BLaER1 (cell line): ENCODE results near the gene FSTL1.

Experiments used
- H3K27ac ChIP-seq: shearing (Covaris generic); formaldehyde crosslinking; 2 replicates; pipeline ENCODE4 v1.8.1; 2022
- H3K27me3 ChIP-seq: shearing (Covaris generic); formaldehyde crosslinking; 2 replicates; pipeline ENCODE4 v1.8.1; 2022
- H3K36me3 ChIP-seq: shearing (Covaris generic); formaldehyde crosslinking; 2 replicates; pipeline ENCODE4 v1.8.1; 2022
- H3K4me1 ChIP-seq: shearing (Covaris generic); formaldehyde crosslinking; 2 replicates; pipeline ENCODE4 v1.8.1; 2022
- H3K4me2 ChIP-seq: shearing (Covaris generic); formaldehyde crosslinking; 2 replicates; pipeline ENCODE4 v1.8.1; 2022
- H3K4me3 ChIP-seq: shearing (Covaris generic); formaldehyde crosslinking; 2 replicates; pipeline ENCODE4 v1.8.1; 2022
- H3K9ac ChIP-seq: shearing (Covaris generic); formaldehyde crosslinking; 2 replicates; pipeline ENCODE4 v1.8.1; 2022
- H3K9me3 ChIP-seq: shearing (Covaris generic); formaldehyde crosslinking; 2 replicates; pipeline ENCODE4 v1.8.1; 2022
- H4K20me1 ChIP-seq: shearing (Covaris generic); formaldehyde crosslinking; 2 replicates; pipeline ENCODE4 v1.8.1; 2022
- Cebpa-rat ChIP-seq: shearing (Covaris generic); IDR thresholded peaks from 2 replicates; pipeline ENCODE4 v1.8.1; 2022

The FSTL1 gene

DNA sequence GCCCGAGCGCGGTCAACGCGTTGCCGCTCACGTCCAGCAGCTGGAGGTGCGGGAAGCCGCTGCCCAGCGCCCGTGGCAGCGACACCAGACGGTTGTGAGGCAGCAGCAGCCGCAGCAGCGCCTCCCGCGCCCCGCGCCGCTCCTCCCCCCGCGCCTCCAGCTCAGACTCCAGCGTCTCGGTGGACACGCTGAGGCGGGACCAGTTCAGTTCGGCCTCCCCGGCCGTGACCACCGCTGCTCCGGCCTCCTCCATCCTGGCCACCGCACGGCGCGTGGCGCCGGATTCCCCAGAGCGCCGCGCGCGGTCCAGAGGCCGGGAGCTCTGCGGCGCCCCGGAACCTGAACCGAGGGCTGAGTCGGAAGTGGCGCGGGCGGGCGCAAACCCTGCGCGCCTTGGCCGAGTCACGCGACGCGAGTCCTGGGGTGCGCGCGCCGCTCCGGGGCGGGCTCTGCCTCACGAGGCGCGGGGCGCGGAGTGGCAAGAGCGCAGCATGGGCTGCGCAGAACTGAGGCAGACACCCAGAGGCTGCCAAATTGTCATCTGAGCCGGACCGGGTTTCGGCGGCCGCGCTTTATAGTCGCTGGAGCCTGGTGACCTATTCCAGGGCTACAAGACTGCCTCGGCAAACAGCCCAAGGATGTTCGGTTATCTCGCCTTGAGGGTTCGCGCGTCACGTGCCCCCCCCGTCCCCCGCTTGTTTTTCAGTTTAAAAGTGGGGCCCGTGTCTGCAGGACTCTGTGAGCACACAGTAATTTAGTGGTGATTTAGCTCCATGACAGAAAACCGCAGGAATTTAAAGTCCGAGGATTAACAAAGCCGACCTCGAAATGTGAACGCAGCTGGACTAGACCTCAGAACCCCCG is 101.6 kb downstream of the FSTL1 start, which contains the start of gene LRRC58:
LRRC58 (minus strand) TSS at position 364 of the 864 bp plus-strand sequence; CDS start at position 253, 111 bp downstream.
- H3K4me1 ChIP-seq = peaks cover 43% of the 10 kb centered on the region
- peaks cover 46% of the 10 kb centered on the region for H4K20me1 ChIP-seq
- H3K4me2 ChIP-seq = peak within 1 kb of the TSS; percentile 96
- H3K36me3 ChIP-seq = peaks cover 22% of the 10 kb centered on the region; the same call in 1 of the 2 replicates
- no peak for TF ChIP-seq Cebpa-rat
- H3K27ac ChIP-seq = peak within 1 kb of the TSS; percentile 93
- H3K4me3 ChIP-seq = peak within 1 kb of the TSS; percentile 93
- no peaks in the 10 kb centered on the region for H3K9me3 ChIP-seq
- peak within 1 kb of the TSS; percentile 88 for H3K9ac ChIP-seq
- H3K27me3 ChIP-seq = no peaks in the 10 kb centered on the region

DNA sequence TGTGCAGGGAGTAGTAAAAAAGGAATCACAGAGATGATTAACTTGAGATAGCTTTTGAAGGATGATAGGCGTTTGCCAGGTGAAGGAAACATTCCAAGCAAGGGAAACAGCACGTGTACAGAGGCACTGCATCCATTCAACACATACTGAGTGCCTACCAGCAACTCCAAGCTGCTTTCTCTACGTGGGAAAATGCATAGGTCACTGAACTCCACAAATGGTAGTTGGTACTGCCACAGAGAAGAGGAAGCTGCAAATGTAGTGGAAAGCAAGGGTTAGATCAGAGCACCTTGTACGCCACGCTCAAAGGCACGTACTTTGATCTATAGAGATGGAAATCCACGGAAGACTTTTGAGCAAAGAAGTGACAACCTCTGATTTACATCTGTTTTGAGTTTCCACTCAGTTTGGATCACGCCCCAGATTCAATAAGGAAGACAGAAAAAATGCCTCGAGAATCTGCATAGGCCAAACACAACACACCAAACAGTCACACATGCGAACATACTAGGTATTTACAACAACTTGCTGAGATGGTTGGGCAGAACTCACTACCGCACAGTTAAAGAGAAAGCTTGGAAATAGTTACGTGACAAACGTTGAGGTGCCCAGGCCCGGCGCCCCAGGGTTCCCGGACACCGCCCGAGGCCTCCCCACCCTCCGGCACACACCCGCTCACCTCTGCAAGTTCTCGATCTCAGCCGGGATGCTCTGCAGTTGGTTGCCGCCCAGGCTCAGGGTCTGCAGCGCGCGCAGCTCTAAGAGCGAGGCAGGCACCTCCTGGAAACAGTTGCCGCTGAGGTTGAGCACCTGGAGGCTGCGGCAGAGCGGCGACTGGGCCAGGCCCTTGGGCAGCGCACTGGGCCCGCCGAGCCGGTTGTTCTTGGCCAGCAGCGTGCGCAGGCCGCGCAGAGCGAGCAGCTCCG is 102.5 kb downstream of the FSTL1 start:
- peak overlapping the region; percentile 93 for H3K27ac ChIP-seq
- H3K4me1 ChIP-seq = peaks cover 43% of the 10 kb centered on the region
- H3K36me3 ChIP-seq = peaks cover 31% of the 10 kb centered on the region
- H3K4me3 ChIP-seq = peak overlapping the region; percentile 93
- H3K27me3 ChIP-seq = no peaks in the 10 kb centered on the region
- TF ChIP-seq Cebpa-rat = no peak
- H3K4me2 ChIP-seq = peak overlapping the region; percentile 96
- peaks cover 9% of the 10 kb centered on the region for H3K9me3 ChIP-seq
- peaks cover 55% of the 10 kb centered on the region for H4K20me1 ChIP-seq
- H3K9ac ChIP-seq = peak overlapping the region; percentile 88

- Histone ChIP-seq H3K27me3 (no peaks in the 10 kb centered on the region), H3K9ac (no peak overlapping the region), H3K36me3 (peaks cover 71% of the 10 kb centered on the region), H3K4me3 (no peak overlapping the region), H3K4me2 (no peak overlapping the region), H3K9me3 (peaks cover 49% of the 10 kb centered on the region), H3K27ac (no peak overlapping the region), H4K20me1 (peaks cover 72% of the 10 kb centered on the region), H3K4me1 (peaks cover 37% of the 10 kb centered on the region)
- no peak for TF ChIP-seq Cebpa-rat
These were observed 106.4 kb downstream of the FSTL1 start for GRCh38 chr3:120344349-120344748.
